ENCODE data around the gene HERPUD2. TPM values are rescaled to one million over a fixed set of nuclear protein-coding genes. Genes with fewer than 3 reads are reported as not detected.
A peak's percentile ranks its signal among the peaks of the same experiment; 100 is the strongest.
"Not testable (repeated sequence)": the region's sequence is repeated elsewhere in the genome, so short reads cannot be mapped to it uniquely, and the experiment has no call there.

HERPUD2 gene
- total and polyA plus RNA-seq, 2 experiments from 2014 or later, result 25.5 to 28.0 TPM

- Histone ChIP-seq H3K4me1 (ENCODE audit: insufficient read depth) (peaks cover 36% of the 10 kb centered on the region), H3K4me3 (peak overlapping the region; percentile 70), H3K9me3 (ENCODE audit: low read depth) (no peaks in the 10 kb centered on the region), H3K4me2 (peak overlapping the region; percentile 92), H3K36me3 (replicated peaks; ENCODE audit: insufficient read depth, low read depth) (no peaks in the 10 kb centered on the region), H3K27ac (peak overlapping the region; percentile 98), H3K9me2 (replicated peaks; ENCODE audit: insufficient read depth) (no peaks in the 10 kb centered on the region), H3K79me2 (peaks cover 59% of the 10 kb centered on the region), H4K20me1 (ENCODE audit: insufficient read depth, poor library complexity, severe bottlenecking) (peaks cover 19% of the 10 kb centered on the region), H3K27me3 (no peaks in the 10 kb centered on the region), H2AFZ (peak overlapping the region; percentile 66)
- WGBS (ENCODE audit: low lambda C conversion rate, missing lambda C conversion rate), result 2% methylated on average over 30 of the region's 41 CpGs
- TF ChIP-seq EZH2phosphoT487 (IDR thresholded peaks at IDR 0.05; ENCODE audit: low read depth, severe bottlenecking, unreplicated experiment) (no peak), CTCF (IDR thresholded peaks at IDR 0.05; ENCODE audit: poor library complexity) (no peak), EZH2 (IDR thresholded peaks at IDR 0.05; ENCODE audit: borderline replicate concordance) (no peak)
- no peak for DNase-seq (ENCODE audit: low spot score)
These were observed 663 bp downstream of the HERPUD2 start for GRCh38 chr7:35694161-35694783.

- Histone ChIP-seq H3K79me2 (peaks cover 83% of the 10 kb centered on the region), H3K36me3 (replicated peaks; ENCODE audit: insufficient read depth, low read depth) (no peaks in the 10 kb centered on the region), H3K4me2 (peak overlapping the region; percentile 92), H3K9me2 (replicated peaks; ENCODE audit: insufficient read depth) (no peaks in the 10 kb centered on the region), H3K27ac (peak overlapping the region; percentile 3), H3K27me3 (no peaks in the 10 kb centered on the region), H3K9me3 (ENCODE audit: low read depth) (no peaks in the 10 kb centered on the region), H3K4me3 (peak overlapping the region; percentile 70), H2AFZ (no peak overlapping the region), H4K20me1 (ENCODE audit: insufficient read depth, poor library complexity, severe bottlenecking) (peaks cover 43% of the 10 kb centered on the region), H3K4me1 (ENCODE audit: insufficient read depth) (peaks cover 44% of the 10 kb centered on the region)
- TF ChIP-seq CTCF (IDR thresholded peaks at IDR 0.05; ENCODE audit: poor library complexity), result no peak
- no peak for TF ChIP-seq EZH2 (IDR thresholded peaks at IDR 0.05; ENCODE audit: borderline replicate concordance)
- no peak for TF ChIP-seq EZH2phosphoT487 (IDR thresholded peaks at IDR 0.05; ENCODE audit: low read depth, severe bottlenecking, unreplicated experiment)
- peak; percentile 28 for DNase-seq (ENCODE audit: low spot score)
- WGBS (ENCODE audit: low lambda C conversion rate, missing lambda C conversion rate), result 35% methylated on average over 6 of the region's 6 CpGs
These were observed 3.1 kb downstream of the HERPUD2 start for GRCh38 chr7:35691827-35692307.

GRCh38 chr7:35691366-35691765 lies 3.6 kb downstream of the HERPUD2 start:
- H3K4me1 ChIP-seq (ENCODE audit: insufficient read depth), result peaks cover 44% of the 10 kb centered on the region
- WGBS (ENCODE audit: low lambda C conversion rate, missing lambda C conversion rate), result 54% methylated on average over 1 of the region's 1 CpG
- peaks cover 44% of the 10 kb centered on the region for H4K20me1 ChIP-seq (ENCODE audit: insufficient read depth, poor library complexity, severe bottlenecking)
- DNase-seq (ENCODE audit: low spot score), result no peak
- H3K79me2 ChIP-seq, result peaks cover 85% of the 10 kb centered on the region
- no peaks in the 10 kb centered on the region for H3K36me3 ChIP-seq (replicated peaks; ENCODE audit: insufficient read depth, low read depth)
- peak overlapping the region; percentile 70 for H3K4me3 ChIP-seq
- peak overlapping the region; percentile 92 for H3K4me2 ChIP-seq
- H3K27ac ChIP-seq, result peak overlapping the region; percentile 3
- H2AFZ ChIP-seq, result no peak overlapping the region
- no peak for TF ChIP-seq EZH2phosphoT487 (IDR thresholded peaks at IDR 0.05; ENCODE audit: low read depth, severe bottlenecking, unreplicated experiment)
- no peak for TF ChIP-seq CTCF (IDR thresholded peaks at IDR 0.05; ENCODE audit: poor library complexity)
- no peak for TF ChIP-seq EZH2 (IDR thresholded peaks at IDR 0.05; ENCODE audit: borderline replicate concordance)
- H3K27me3 ChIP-seq, result no peaks in the 10 kb centered on the region
- no peaks in the 10 kb centered on the region for H3K9me3 ChIP-seq (ENCODE audit: low read depth)
- no peaks in the 10 kb centered on the region for H3K9me2 ChIP-seq (replicated peaks; ENCODE audit: insufficient read depth)

- H3K9me3 ChIP-seq (ENCODE audit: low read depth), result not testable (repeated sequence)
- H3K4me2 ChIP-seq, result peak overlapping the region; percentile 92
- H3K79me2 ChIP-seq, result peaks cover 86% of the 10 kb centered on the region
These were observed 4.3 kb downstream of the HERPUD2 start for GRCh38 chr7:35690614-35691013.

More at GRCh38 chr7:35690614-35691013, 4.3 kb downstream of the HERPUD2 start:
- H3K9me2 ChIP-seq (replicated peaks; ENCODE audit: insufficient read depth); H3K27ac ChIP-seq; H3K36me3 ChIP-seq (replicated peaks; ENCODE audit: insufficient read depth, low read depth); H3K4me3 ChIP-seq; DNase-seq (ENCODE audit: low spot score); H3K27me3 ChIP-seq; H2AFZ ChIP-seq: not testable (repeated sequence)
- 96% methylated on average over 10 of the region's 10 CpGs for WGBS (ENCODE audit: low lambda C conversion rate, missing lambda C conversion rate)
- Histone ChIP-seq H4K20me1 (ENCODE audit: insufficient read depth, poor library complexity, severe bottlenecking) (peaks cover 44% of the 10 kb centered on the region), H3K4me1 (ENCODE audit: insufficient read depth) (peaks cover 41% of the 10 kb centered on the region)

Data from hepatocyte (in vitro differentiated cells).